ENCODE data around the gene EIF4EBP2. TPM values are rescaled to one million over a fixed set of nuclear protein-coding genes. Genes with fewer than 3 reads are reported as not detected.

EIF4EBP2 gene
- total and polyA plus RNA-seq, 4 donors = 47.6 to 77.5 (median 60.4) TPM

DNA sequence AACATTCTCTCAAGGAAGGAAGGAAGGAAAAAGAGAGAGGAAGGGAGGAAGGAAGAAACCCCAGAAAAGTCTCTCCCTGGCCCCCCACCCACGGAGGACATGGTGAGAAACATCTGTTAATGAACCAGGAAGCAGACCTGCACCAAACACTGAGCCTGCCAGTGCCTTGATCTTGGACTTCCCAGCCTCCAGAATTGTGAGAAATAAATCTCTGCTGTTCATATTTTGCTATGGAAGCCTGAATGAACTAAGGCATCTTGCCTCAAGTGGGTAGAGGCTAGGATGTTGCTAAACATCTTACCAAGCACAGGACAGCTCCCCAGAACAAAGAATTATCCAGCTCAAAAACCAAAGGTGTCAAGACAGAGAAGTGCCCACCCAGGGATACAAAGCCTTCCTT is 40.7 kb upstream of the EIF4EBP2 start:
- Histone ChIP-seq H3K36me3 (ENCODE audit: control insufficient read depth, insufficient read depth, low read length) (no peaks in the 10 kb centered on the region), H3K9me3 (ENCODE audit: control insufficient read depth, insufficient read depth, low read length) (no peaks in the 10 kb centered on the region), H3K27ac (ENCODE audit: low read depth, low read length) (peak overlapping the region; percentile 92), H3K4me1 (ENCODE audit: control insufficient read depth, insufficient read depth, low read length) (peaks cover 14% of the 10 kb centered on the region), H3K27me3 (ENCODE audit: control insufficient read depth, insufficient read depth, low read length) (no peaks in the 10 kb centered on the region), H3K4me3 (ENCODE audit: low read depth, low read length) (no peak overlapping the region)
- DNase-seq (ENCODE audit: low read depth in 4 of 6, low spot score in 6 of 6) = no peak
- no CpG with 5 or more reads among the region's 1 CpG for WGBS (ENCODE audit: insufficient coverage)

DNA sequence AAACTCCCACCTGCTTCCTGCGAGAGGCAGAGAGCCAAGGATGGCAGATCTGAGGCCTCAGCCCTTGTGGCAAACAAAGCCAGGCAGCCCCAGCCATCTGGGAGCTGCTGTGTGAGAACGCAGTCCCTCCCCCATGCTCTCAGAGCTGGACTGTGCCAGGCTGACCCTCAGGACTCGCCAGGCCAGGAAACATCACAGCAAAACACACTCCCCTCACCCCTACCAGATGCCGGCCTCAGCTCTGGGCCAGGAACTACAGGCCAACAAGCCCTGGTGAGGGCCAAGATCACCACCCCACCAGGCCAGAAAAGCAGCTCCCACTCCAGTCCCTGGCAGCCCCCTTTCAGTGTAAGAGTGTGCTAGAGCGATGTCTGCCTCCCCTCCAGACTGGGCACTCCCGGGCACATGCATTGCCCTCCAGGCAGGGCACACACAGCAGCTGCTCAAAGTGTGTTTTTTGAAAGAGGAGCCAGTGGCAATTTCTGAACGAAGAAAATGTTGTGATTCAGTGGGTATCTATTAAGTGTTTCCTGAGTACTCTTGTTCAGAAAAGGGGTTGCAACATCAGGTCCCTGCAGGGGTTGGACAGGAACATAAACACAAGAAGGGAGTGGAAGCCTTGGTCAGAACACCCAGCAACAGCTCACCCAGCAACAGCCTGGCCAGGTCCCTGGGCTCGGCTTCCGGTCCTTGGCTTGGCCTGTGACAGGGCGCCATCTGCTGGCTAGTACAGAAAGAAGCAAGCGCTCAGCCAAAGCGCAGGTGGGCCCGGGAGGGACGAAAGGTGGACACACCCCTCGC is 39.8 kb upstream of the EIF4EBP2 start:
- Histone ChIP-seq H3K36me3 (ENCODE audit: control insufficient read depth, insufficient read depth, low read length) (peaks cover 3% of the 10 kb centered on the region), H3K9me3 (ENCODE audit: control insufficient read depth, insufficient read depth, low read length) (no peaks in the 10 kb centered on the region), H3K27ac (ENCODE audit: low read depth, low read length) (peak overlapping the region; percentile 92), H3K4me3 (ENCODE audit: low read depth, low read length) (peak overlapping the region; percentile 10), H3K27me3 (ENCODE audit: control insufficient read depth, insufficient read depth, low read length) (no peaks in the 10 kb centered on the region), H3K4me1 (ENCODE audit: control insufficient read depth, insufficient read depth, low read length) (peaks cover 14% of the 10 kb centered on the region)
- WGBS (ENCODE audit: insufficient coverage) = 6% methylated on average over 15 of the region's 15 CpGs
- peak; percentile 71 to 95 (median 78) for DNase-seq (ENCODE audit: low read depth in 4 of 6, low spot score in 6 of 6)

GRCh38 chr10:70364772-70365091 is 39.2 kb upstream of the EIF4EBP2 start:
- WGBS (ENCODE audit: insufficient coverage) = 22% methylated on average over 2 of the region's 2 CpGs
- H3K27me3 ChIP-seq (ENCODE audit: control insufficient read depth, insufficient read depth, low read length) = no peaks in the 10 kb centered on the region
- H3K36me3 ChIP-seq (ENCODE audit: control insufficient read depth, insufficient read depth, low read length) = peaks cover 3% of the 10 kb centered on the region
- DNase-seq (ENCODE audit: low read depth in 4 of 6, low spot score in 6 of 6) = no peak
- peaks cover 14% of the 10 kb centered on the region for H3K4me1 ChIP-seq (ENCODE audit: control insufficient read depth, insufficient read depth, low read length)
- H3K9me3 ChIP-seq (ENCODE audit: control insufficient read depth, insufficient read depth, low read length) = no peaks in the 10 kb centered on the region
- H3K27ac ChIP-seq (ENCODE audit: low read depth, low read length) = no peak overlapping the region
- H3K4me3 ChIP-seq (ENCODE audit: low read depth, low read length) = no peak overlapping the region

GRCh38 chr10:70367195-70367796 is 36.6 kb upstream of the EIF4EBP2 start:
- 100% methylated on average over 1 of the region's 8 CpGs for WGBS (ENCODE audit: insufficient coverage)
- Histone ChIP-seq H3K27ac (ENCODE audit: low read depth, low read length) (no peak overlapping the region), H3K4me3 (ENCODE audit: low read depth, low read length) (no peak overlapping the region), H3K27me3 (ENCODE audit: control insufficient read depth, insufficient read depth, low read length) (no peaks in the 10 kb centered on the region), H3K36me3 (ENCODE audit: control insufficient read depth, insufficient read depth, low read length) (peaks cover 11% of the 10 kb centered on the region), H3K9me3 (ENCODE audit: control insufficient read depth, insufficient read depth, low read length) (no peaks in the 10 kb centered on the region), H3K4me1 (ENCODE audit: control insufficient read depth, insufficient read depth, low read length) (peaks cover 14% of the 10 kb centered on the region)
- DNase-seq (ENCODE audit: low read depth in 4 of 6, low spot score in 6 of 6) = no peak

DNA sequence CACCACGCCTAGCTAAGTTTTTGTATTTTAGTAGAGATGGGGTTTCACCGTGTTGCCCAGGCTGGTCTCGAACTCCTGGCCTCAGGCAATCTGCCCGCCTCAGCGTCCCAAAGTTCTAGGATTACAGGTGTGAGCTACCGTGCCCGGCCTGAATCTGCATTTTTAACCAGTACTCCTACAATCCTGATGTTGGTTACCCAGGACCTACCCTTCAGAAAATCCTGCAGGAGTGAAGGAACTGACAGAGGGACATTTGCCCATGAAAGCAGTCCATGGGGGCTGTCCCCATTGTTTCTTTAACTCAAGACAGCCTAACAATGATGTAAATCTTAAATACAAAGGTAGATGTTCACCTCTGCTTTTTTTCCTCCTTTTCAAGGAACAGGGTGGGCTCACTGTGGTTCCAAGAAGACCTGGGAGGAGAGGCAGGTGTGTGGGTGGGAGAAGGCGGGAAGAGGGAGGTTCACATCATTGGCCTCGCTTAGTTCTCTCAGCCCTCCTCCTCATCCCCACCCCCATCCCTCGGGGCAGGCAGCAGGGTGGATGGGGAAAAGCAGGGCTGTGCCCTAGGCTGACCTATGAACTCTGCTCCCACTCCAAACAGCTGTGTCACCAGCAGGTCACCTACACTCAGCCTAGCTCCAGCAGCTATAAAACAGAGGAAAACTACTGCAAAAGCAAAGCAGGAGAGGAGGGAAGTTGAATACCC is 35.0 kb upstream of the EIF4EBP2 start:
- Histone ChIP-seq H3K9me3 (ENCODE audit: control insufficient read depth, insufficient read depth, low read length) (no peaks in the 10 kb centered on the region), H3K36me3 (ENCODE audit: control insufficient read depth, insufficient read depth, low read length) (peaks cover 15% of the 10 kb centered on the region), H3K27ac (ENCODE audit: low read depth, low read length) (no peak overlapping the region), H3K4me1 (ENCODE audit: control insufficient read depth, insufficient read depth, low read length) (peaks cover 9% of the 10 kb centered on the region), H3K4me3 (ENCODE audit: low read depth, low read length) (no peak overlapping the region), H3K27me3 (ENCODE audit: control insufficient read depth, insufficient read depth, low read length) (no peaks in the 10 kb centered on the region)
- 72% methylated on average over 6 of the region's 10 CpGs for WGBS (ENCODE audit: insufficient coverage)
- no peak for DNase-seq (ENCODE audit: low read depth in 4 of 6, low spot score in 6 of 6)

- Histone ChIP-seq H3K4me3 (ENCODE audit: low read depth, low read length) (no peak overlapping the region), H3K36me3 (ENCODE audit: control insufficient read depth, insufficient read depth, low read length) (peaks cover 15% of the 10 kb centered on the region), H3K27me3 (ENCODE audit: control insufficient read depth, insufficient read depth, low read length) (no peaks in the 10 kb centered on the region), H3K4me1 (ENCODE audit: control insufficient read depth, insufficient read depth, low read length) (peaks cover 3% of the 10 kb centered on the region), H3K27ac (ENCODE audit: low read depth, low read length) (no peak overlapping the region), H3K9me3 (ENCODE audit: control insufficient read depth, insufficient read depth, low read length) (no peaks in the 10 kb centered on the region)
- DNase-seq (ENCODE audit: low read depth in 4 of 6, low spot score in 6 of 6) = no peak
- WGBS (ENCODE audit: insufficient coverage) = no CpG with 5 or more reads among the region's 8 CpGs
Observed at GRCh38 chr10:70369498-70370018, 34.4 kb upstream of the EIF4EBP2 start.

GRCh38 chr10:70370766-70371165 is 33.2 kb upstream of the EIF4EBP2 start:
- H3K9me3 ChIP-seq (ENCODE audit: control insufficient read depth, insufficient read depth, low read length) = no peaks in the 10 kb centered on the region
- H3K27me3 ChIP-seq (ENCODE audit: control insufficient read depth, insufficient read depth, low read length) = no peaks in the 10 kb centered on the region
- H3K36me3 ChIP-seq (ENCODE audit: control insufficient read depth, insufficient read depth, low read length) = peaks cover 23% of the 10 kb centered on the region
- no peak for DNase-seq (ENCODE audit: low read depth in 4 of 6, low spot score in 6 of 6)
- H3K27ac ChIP-seq (ENCODE audit: low read depth, low read length) = no peak overlapping the region
- no peak overlapping the region for H3K4me3 ChIP-seq (ENCODE audit: low read depth, low read length)
- no peaks in the 10 kb centered on the region for H3K4me1 ChIP-seq (ENCODE audit: control insufficient read depth, insufficient read depth, low read length)
- WGBS (ENCODE audit: insufficient coverage) = no CpG with 5 or more reads among the region's 2 CpGs

GRCh38 chr10:70371846-70372245 is 32.1 kb upstream of the EIF4EBP2 start:
- Histone ChIP-seq H3K36me3 (ENCODE audit: control insufficient read depth, insufficient read depth, low read length) (peaks cover 23% of the 10 kb centered on the region), H3K27ac (ENCODE audit: low read depth, low read length) (no peak overlapping the region), H3K27me3 (ENCODE audit: control insufficient read depth, insufficient read depth, low read length) (no peaks in the 10 kb centered on the region), H3K4me3 (ENCODE audit: low read depth, low read length) (no peak overlapping the region), H3K9me3 (ENCODE audit: control insufficient read depth, insufficient read depth, low read length) (no peaks in the 10 kb centered on the region), H3K4me1 (ENCODE audit: control insufficient read depth, insufficient read depth, low read length) (no peaks in the 10 kb centered on the region)
- 24% methylated on average over 3 of the region's 5 CpGs for WGBS (ENCODE audit: insufficient coverage)
- DNase-seq (ENCODE audit: low read depth in 4 of 6, low spot score in 6 of 6) = no peak

- Histone ChIP-seq H3K27ac (ENCODE audit: low read depth, low read length) (no peak overlapping the region), H3K36me3 (ENCODE audit: control insufficient read depth, insufficient read depth, low read length) (peaks cover 20% of the 10 kb centered on the region), H3K4me1 (ENCODE audit: control insufficient read depth, insufficient read depth, low read length) (no peaks in the 10 kb centered on the region), H3K4me3 (ENCODE audit: low read depth, low read length) (no peak overlapping the region), H3K9me3 (ENCODE audit: control insufficient read depth, insufficient read depth, low read length) (no peaks in the 10 kb centered on the region), H3K27me3 (ENCODE audit: control insufficient read depth, insufficient read depth, low read length) (no peaks in the 10 kb centered on the region)
- WGBS (ENCODE audit: insufficient coverage) = 98% methylated on average over 4 of the region's 9 CpGs
- DNase-seq (ENCODE audit: low read depth in 4 of 6, low spot score in 6 of 6) = no peak
Observed at GRCh38 chr10:70374775-70375614, 28.9 kb upstream of the EIF4EBP2 start.

Data from spinal cord (tissue), 10 donors.